Embryonic facial prominence (tissue), 1 donor: ENCODE data around the gene RSL1D1.
A peak's percentile ranks its signal among the peaks of the same experiment; 100 is the strongest.

Experiments used
- DNase-seq: peaks from one replicate; pipeline ENCODE4 v3.0.0-alpha.2; 2016; ENCODE audit errors: extremely low spot score

The RSL1D1 gene

GRCh38 chr16:11851294-11852091, at the start of gene RSL1D1:
Gene RSL1D1, minus strand, starts transcription at chr16:11851542. Its CDS starts 30 bp downstream, at chr16:11851512.
- peak; percentile 87 for DNase-seq

GRCh38 chr16:11901091-11901490, 49.7 kb upstream of the RSL1D1 start:
- no peak for DNase-seq

GRCh38 chr16:11896486-11897176, 45.3 kb upstream of the RSL1D1 start:
- DNase-seq: no peak

- DNase-seq: no peak
These were observed 42.2 kb upstream of the RSL1D1 start for GRCh38 chr16:11893571-11893970.

DNA sequence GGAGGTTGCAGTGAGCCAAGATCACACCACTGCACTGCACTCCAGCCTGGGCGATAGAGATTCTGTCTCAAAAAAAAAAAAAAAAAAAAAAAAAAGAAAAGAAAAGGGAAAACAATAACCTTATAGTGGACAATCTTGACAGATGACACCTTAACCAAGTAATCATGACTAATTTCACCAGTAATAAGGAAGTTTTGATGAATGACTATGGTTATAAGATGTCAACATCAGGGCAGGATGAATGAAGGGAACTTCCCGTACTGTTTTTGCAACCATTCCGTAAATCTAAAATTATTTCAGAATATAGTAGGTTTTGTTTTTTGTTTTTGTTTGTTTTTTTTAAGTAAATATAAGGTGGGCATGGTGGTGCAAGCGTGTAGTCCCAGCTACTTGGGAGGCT, 41.4 kb upstream of the RSL1D1 start:
- DNase-seq: no peak

DNA sequence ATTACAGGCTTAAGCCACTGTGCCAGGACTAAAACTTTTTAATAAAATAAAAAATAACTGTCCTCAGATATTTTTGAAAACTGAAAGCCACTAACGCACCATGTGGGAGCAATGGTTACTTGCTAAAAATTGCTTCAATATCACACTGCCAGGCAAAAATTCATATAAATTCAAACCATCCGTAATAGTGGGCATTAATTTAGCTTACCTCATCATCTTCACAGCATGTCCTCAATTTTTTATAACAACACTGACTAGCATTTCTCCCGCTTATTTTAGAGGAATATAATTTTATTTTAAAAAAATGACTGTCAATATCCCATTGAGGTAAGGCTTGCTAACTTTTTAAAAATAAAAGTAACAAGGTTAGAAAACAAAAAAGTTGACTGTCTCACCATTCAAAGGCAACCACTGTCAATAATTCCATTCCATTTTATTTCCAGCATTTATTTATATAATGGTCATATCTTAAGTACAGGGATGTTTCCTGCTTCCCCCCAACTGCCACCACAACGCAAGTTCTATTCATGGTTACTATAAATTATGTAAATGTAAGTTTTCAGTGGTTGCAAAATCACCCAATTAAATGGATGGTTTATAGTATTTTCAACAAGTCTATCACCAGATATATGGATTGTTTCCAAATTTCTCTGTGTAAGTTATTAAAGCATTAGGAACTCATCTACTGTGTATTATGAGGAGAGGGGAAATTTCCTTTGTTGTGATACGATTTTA, 39.1 kb upstream of the RSL1D1 start:
- no peak for DNase-seq

GRCh38 chr16:11886881-11887280, 35.5 kb upstream of the RSL1D1 start:
- DNase-seq: no peak

GRCh38 chr16:11884035-11884434, 32.7 kb upstream of the RSL1D1 start:
- no peak for DNase-seq

GRCh38 chr16:11880007-11880406, 28.7 kb upstream of the RSL1D1 start:
- no peak for DNase-seq

GRCh38 chr16:11877374-11877773, 26.0 kb upstream of the RSL1D1 start:
- no peak for DNase-seq

DNA sequence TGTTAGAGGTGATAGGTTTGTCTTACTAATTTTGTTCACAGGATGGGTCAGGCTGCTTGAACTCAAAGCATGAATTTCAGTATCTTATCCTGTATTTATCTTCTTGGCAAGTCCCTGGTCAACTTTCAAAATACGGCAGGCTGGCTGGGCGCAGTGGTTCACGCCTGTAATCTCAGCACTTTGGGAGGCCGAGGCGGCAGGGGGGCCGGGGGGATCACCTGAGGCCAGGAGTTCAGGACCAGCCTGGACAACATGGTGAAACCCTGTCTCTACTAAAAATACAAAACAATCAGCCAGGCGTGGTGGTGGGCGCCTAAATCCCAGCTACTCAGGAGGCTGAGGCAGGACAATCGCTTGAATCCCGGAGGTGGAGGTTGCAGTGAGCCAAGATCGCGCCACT, 25.0 kb upstream of the RSL1D1 start:
- no peak for DNase-seq

DNA sequence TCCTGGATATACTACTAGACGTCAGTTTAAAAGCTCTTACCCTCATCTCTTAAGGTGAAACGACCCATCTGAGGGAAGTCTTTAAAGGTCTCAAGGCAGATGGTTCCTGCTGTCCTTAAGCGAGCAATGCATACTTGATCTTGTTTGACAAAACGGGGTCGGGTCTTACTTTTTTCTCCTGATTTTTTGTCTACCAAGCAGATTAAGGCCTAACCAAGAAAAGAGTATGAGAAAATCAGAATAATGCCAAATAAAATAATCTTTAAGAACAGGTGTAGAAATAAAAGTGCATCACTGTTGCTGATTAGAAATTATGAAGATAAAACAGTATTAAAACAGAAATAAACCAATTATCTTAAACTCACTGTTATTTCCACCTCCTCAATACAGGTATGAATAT, 24.4 kb upstream of the RSL1D1 start:
- no peak for DNase-seq

DNA sequence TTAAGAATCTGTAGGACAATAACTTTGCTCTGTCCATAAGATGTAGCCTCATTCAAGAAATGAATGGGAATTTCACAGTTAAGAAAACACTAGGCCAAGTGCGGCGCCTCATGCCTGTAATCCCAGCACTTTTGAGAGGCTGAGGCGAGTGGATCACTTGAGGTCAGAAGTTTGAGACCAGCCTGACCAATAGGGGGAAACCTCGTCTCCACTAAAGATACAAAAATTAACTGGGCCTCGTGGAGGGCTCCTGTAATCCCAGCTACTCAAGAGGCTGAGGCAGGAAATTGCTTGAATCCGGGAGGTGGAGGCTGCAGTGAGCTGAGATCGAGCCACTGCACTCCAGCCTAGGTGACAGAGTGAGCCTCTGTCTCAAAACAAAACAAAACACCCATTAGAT, 19.9 kb upstream of the RSL1D1 start:
- DNase-seq: no peak

DNA sequence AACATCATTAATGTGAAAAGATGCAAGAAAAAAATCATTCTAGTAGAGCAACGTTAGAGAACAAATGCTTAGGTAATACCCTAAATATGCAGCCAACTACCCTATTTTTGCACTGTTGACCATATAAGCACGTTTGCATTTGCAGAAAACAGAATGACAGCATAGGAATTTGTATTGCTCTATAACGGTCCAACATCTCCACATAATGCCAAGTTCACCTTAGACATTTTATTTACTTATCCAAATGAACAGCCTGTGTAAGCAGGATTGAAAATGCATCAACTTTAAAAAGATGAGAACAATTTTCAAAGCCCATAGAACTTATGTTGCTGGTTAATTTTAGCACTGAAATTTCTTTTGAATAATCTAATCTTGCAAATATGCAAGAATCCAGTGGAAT, 19.1 kb upstream of the RSL1D1 start:
- DNase-seq: no peak

DNA sequence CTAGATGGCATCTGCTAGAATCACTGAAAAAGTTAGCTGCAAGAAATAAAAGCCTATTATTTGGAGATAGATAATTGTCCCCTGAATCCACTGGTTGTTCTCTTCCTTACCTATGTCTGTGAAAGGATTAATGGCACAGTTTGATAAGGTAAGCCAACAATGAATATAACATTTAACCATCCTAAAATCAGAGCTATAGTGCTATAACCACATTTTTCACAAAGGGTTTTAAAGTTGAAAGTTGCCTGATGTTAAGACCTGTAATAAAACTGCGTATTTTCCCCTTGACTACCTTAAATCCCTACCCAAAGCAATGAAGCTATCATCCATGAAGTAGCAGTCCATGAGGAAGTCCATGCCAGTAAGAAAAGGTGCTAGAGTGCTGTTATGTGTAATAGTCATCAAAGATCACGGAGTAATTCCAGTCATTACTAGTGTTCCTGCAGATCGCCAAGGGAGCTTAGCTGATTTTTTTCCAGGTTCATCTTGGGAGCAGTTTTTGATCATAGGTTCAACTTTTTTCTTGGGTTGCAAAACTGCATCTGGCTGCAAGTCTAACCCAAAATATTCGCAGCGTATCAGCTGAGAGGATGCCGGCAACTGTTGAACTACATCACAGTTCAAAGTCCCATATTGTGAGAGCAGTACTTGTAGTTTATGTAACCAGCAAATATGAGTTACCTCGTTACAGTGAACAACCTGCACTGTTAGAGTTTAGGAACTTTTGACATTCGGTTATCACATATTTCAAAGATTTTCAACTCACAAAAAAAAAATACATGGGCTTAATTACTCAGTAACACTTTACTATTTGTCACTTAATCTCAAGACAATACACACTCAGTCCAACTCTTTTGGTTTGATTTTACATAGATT, 18.2 kb upstream of the RSL1D1 start:
- DNase-seq: no peak

GRCh38 chr16:11868412-11868980, 17.2 kb upstream of the RSL1D1 start:
- no peak for DNase-seq

DNA sequence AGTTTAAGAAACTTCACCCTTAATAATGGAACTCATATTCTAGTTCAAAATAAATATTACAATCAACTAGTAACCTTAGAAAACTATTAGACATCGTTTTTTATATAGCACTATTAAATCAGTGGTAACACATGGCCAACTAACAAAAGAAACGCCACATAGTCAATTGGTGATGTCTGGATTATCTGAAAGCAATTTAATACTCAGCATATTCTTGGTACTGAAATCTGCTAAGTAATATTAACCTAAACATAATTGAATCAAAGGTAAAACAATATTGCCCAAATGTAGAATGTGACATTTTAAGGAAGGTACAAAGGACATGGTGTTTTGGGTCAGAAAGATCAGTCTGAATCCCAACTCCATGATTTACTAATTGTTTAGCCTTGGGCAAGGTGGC, 11.1 kb upstream of the RSL1D1 start:
- no peak for DNase-seq

GRCh38 chr16:11857161-11857560, 5.8 kb upstream of the RSL1D1 start:
- no peak for DNase-seq

DNA sequence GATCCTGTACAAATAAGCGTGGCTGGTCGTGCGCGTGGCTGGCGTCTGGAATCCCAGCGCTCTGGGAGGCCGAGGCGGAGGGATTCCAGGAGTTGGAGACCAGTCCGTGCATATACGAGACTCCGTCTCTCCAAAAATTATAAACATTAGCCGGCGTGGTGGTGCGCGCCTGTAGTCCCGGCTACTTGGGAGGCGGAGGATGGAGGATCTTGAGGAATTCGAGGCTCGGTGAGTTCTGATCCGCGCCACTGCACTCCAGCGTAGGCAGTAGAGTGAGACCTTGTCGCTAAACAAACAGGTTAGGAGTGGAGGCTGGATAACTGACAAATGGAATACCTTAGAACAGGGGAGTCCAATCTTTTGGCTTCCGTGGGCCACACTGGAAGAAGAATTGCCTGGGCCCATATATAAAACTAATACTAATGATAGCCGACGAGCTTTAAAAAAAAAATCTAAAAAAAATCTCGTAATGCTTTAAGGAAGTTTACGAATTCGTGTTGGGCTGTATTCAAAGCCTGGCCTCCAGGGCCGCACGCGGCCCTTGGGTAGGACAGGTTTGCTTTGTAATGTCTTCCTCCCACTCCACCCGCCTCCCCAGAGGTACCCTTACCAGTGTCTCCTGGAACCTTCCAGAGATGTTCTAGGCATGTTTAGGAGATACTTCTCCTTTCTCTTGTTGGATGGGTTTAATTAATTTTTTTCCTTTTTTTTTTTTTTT, 909 bp upstream of the RSL1D1 start:
- DNase-seq: no peak

- DNase-seq: no peak
These were observed 2.5 kb downstream of the RSL1D1 start for GRCh38 chr16:11848842-11849241.

- DNase-seq: no peak
These were observed 6.8 kb downstream of the RSL1D1 start for GRCh38 chr16:11844499-11844898.
